ENCODE results near the gene GDF7.
A peak's percentile ranks its signal among the peaks of the same experiment; 100 is the strongest.

Gene GDF7

GRCh38 chr2:20629181-20629580 is 37.8 kb upstream of the GDF7 start:
- no peaks in the 10 kb centered on the region for H3K27me3 ChIP-seq (ENCODE audit: control insufficient read depth in 2 of 2, insufficient read depth in 2 of 2, low read length in 2 of 2)
- no peak overlapping the region for H3K4me3 ChIP-seq (ENCODE audit: low read length in 2 of 2)
- no peak overlapping the region for H3K9ac ChIP-seq (ENCODE audit: low read depth in 1 of 2, low read length in 2 of 2)
- H3K4me1 ChIP-seq (ENCODE audit: control insufficient read depth in 2 of 2, insufficient read depth in 2 of 2, low read length in 2 of 2), result peaks cover 7 to 15% of the 10 kb centered on the region in 2 donors
- no peak overlapping the region for H3K27ac ChIP-seq (ENCODE audit: low read depth in 2 of 2, low read length in 2 of 2)
- H3K36me3 ChIP-seq (ENCODE audit: control insufficient read depth in 2 of 2, insufficient read depth in 2 of 2, low read length in 2 of 2), result peaks cover 8 to 24% of the 10 kb centered on the region in 2 donors
- no peaks in the 10 kb centered on the region for H3K9me3 ChIP-seq (ENCODE audit: control insufficient read depth in 2 of 2, low read length in 2 of 2)

GRCh38 chr2:20629581-20630171 is 37.3 kb upstream of the GDF7 start:
- Histone ChIP-seq H3K9ac (ENCODE audit: low read depth in 1 of 2, low read length in 2 of 2) (no peak overlapping the region), H3K36me3 (ENCODE audit: control insufficient read depth in 2 of 2, insufficient read depth in 2 of 2, low read length in 2 of 2) (peaks cover 4 to 19% of the 10 kb centered on the region in 2 donors), H3K27ac (ENCODE audit: low read depth in 2 of 2, low read length in 2 of 2) (no peak overlapping the region), H3K4me3 (ENCODE audit: low read length in 2 of 2) (no peak overlapping the region), H3K27me3 (ENCODE audit: control insufficient read depth in 2 of 2, insufficient read depth in 2 of 2, low read length in 2 of 2) (no peaks in the 10 kb centered on the region), H3K9me3 (ENCODE audit: control insufficient read depth in 2 of 2, low read length in 2 of 2) (no peaks in the 10 kb centered on the region), H3K4me1 (ENCODE audit: control insufficient read depth in 2 of 2, insufficient read depth in 2 of 2, low read length in 2 of 2) (peaks cover 11 to 18% of the 10 kb centered on the region in 2 donors)

GRCh38 chr2:20630967-20631366 is 36.0 kb upstream of the GDF7 start:
- no peaks in the 10 kb centered on the region for H3K9me3 ChIP-seq (ENCODE audit: control insufficient read depth in 2 of 2, low read length in 2 of 2)
- H3K27me3 ChIP-seq (ENCODE audit: control insufficient read depth in 2 of 2, insufficient read depth in 2 of 2, low read length in 2 of 2), result no peaks in the 10 kb centered on the region
- no peak overlapping the region for H3K4me3 ChIP-seq (ENCODE audit: low read length in 2 of 2)
- peaks cover 4 to 20% of the 10 kb centered on the region in 2 donors for H3K36me3 ChIP-seq (ENCODE audit: control insufficient read depth in 2 of 2, insufficient read depth in 2 of 2, low read length in 2 of 2)
- no peak overlapping the region for H3K9ac ChIP-seq (ENCODE audit: low read depth in 1 of 2, low read length in 2 of 2)
- peaks cover 16 to 31% of the 10 kb centered on the region in 2 donors for H3K4me1 ChIP-seq (ENCODE audit: control insufficient read depth in 2 of 2, insufficient read depth in 2 of 2, low read length in 2 of 2)
- H3K27ac ChIP-seq (ENCODE audit: low read depth in 2 of 2, low read length in 2 of 2), result no peak overlapping the region

GRCh38 chr2:20631617-20632307 is 35.2 kb upstream of the GDF7 start:
- H3K9ac ChIP-seq (ENCODE audit: low read depth in 1 of 2, low read length in 2 of 2), result no peak overlapping the region
- no peaks in the 10 kb centered on the region for H3K9me3 ChIP-seq (ENCODE audit: control insufficient read depth in 2 of 2, low read length in 2 of 2)
- H3K27me3 ChIP-seq (ENCODE audit: control insufficient read depth in 2 of 2, insufficient read depth in 2 of 2, low read length in 2 of 2), result no peaks in the 10 kb centered on the region
- no peak overlapping the region for H3K4me3 ChIP-seq (ENCODE audit: low read length in 2 of 2)
- peaks cover 4 to 23% of the 10 kb centered on the region in 2 donors for H3K36me3 ChIP-seq (ENCODE audit: control insufficient read depth in 2 of 2, insufficient read depth in 2 of 2, low read length in 2 of 2)
- H3K27ac ChIP-seq (ENCODE audit: low read depth in 2 of 2, low read length in 2 of 2), result no peak overlapping the region
- peaks cover 18 to 31% of the 10 kb centered on the region in 2 donors for H3K4me1 ChIP-seq (ENCODE audit: control insufficient read depth in 2 of 2, insufficient read depth in 2 of 2, low read length in 2 of 2)

- no peaks in the 10 kb centered on the region for H3K9me3 ChIP-seq (ENCODE audit: control insufficient read depth in 2 of 2, low read length in 2 of 2)
- H3K36me3 ChIP-seq (ENCODE audit: control insufficient read depth in 2 of 2, insufficient read depth in 2 of 2, low read length in 2 of 2), result peaks cover 4 to 29% of the 10 kb centered on the region in 2 donors
- H3K27ac ChIP-seq (ENCODE audit: low read depth in 2 of 2, low read length in 2 of 2), result peak overlapping the region in 1 of 2 donors; percentile 87
- H3K27me3 ChIP-seq (ENCODE audit: control insufficient read depth in 2 of 2, insufficient read depth in 2 of 2, low read length in 2 of 2), result no peaks in the 10 kb centered on the region
- peak overlapping the region in 1 of 2 donors; percentile 73 for H3K9ac ChIP-seq (ENCODE audit: low read depth in 1 of 2, low read length in 2 of 2)
- no peak overlapping the region for H3K4me3 ChIP-seq (ENCODE audit: low read length in 2 of 2)
- peaks cover 18 to 31% of the 10 kb centered on the region in 2 donors for H3K4me1 ChIP-seq (ENCODE audit: control insufficient read depth in 2 of 2, insufficient read depth in 2 of 2, low read length in 2 of 2)
Observed at GRCh38 chr2:20632446-20632990, 34.4 kb upstream of the GDF7 start.

- Histone ChIP-seq H3K27ac (ENCODE audit: low read depth in 2 of 2, low read length in 2 of 2) (peak overlapping the region; percentile 87 to 91), H3K4me3 (ENCODE audit: low read length in 2 of 2) (no peak overlapping the region), H3K9ac (ENCODE audit: low read depth in 1 of 2, low read length in 2 of 2) (peak overlapping the region in 1 of 2 donors; percentile 73)
Observed at GRCh38 chr2:20633001-20633400, 33.9 kb upstream of the GDF7 start.

GRCh38 chr2:20633794-20634506 is 33.0 kb upstream of the GDF7 start:
- peak overlapping the region; percentile 87 to 91 for H3K27ac ChIP-seq (ENCODE audit: low read depth in 2 of 2, low read length in 2 of 2)
- peak overlapping the region; percentile 47 to 73 for H3K9ac ChIP-seq (ENCODE audit: low read depth in 1 of 2, low read length in 2 of 2)
- peaks cover 14 to 37% of the 10 kb centered on the region in 2 donors for H3K36me3 ChIP-seq (ENCODE audit: control insufficient read depth in 2 of 2, insufficient read depth in 2 of 2, low read length in 2 of 2)
- peak overlapping the region; percentile 38 to 56 for H3K4me3 ChIP-seq (ENCODE audit: low read length in 2 of 2)
- H3K9me3 ChIP-seq (ENCODE audit: control insufficient read depth in 2 of 2, low read length in 2 of 2), result no peaks in the 10 kb centered on the region
- H3K27me3 ChIP-seq (ENCODE audit: control insufficient read depth in 2 of 2, insufficient read depth in 2 of 2, low read length in 2 of 2), result no peaks in the 10 kb centered on the region
- H3K4me1 ChIP-seq (ENCODE audit: control insufficient read depth in 2 of 2, insufficient read depth in 2 of 2, low read length in 2 of 2), result peaks cover 18 to 31% of the 10 kb centered on the region in 2 donors

More at GRCh38 chr2:20633001-20633400, 33.9 kb upstream of the GDF7 start:
- no peaks in the 10 kb centered on the region for H3K27me3 ChIP-seq (ENCODE audit: control insufficient read depth in 2 of 2, insufficient read depth in 2 of 2, low read length in 2 of 2)
- H3K4me1 ChIP-seq (ENCODE audit: control insufficient read depth in 2 of 2, insufficient read depth in 2 of 2, low read length in 2 of 2), result peaks cover 18 to 31% of the 10 kb centered on the region in 2 donors
- no peaks in the 10 kb centered on the region for H3K9me3 ChIP-seq (ENCODE audit: control insufficient read depth in 2 of 2, low read length in 2 of 2)
- H3K36me3 ChIP-seq (ENCODE audit: control insufficient read depth in 2 of 2, insufficient read depth in 2 of 2, low read length in 2 of 2), result peaks cover 5 to 34% of the 10 kb centered on the region in 2 donors

GRCh38 chr2:20634507-20635112 is 32.3 kb upstream of the GDF7 start:
- Histone ChIP-seq H3K9me3 (ENCODE audit: control insufficient read depth in 2 of 2, low read length in 2 of 2) (no peaks in the 10 kb centered on the region), H3K4me3 (ENCODE audit: low read length in 2 of 2) (no peak overlapping the region), H3K27ac (ENCODE audit: low read depth in 2 of 2, low read length in 2 of 2) (peak overlapping the region; percentile 87 to 91), H3K27me3 (ENCODE audit: control insufficient read depth in 2 of 2, insufficient read depth in 2 of 2, low read length in 2 of 2) (no peaks in the 10 kb centered on the region), H3K9ac (ENCODE audit: low read depth in 1 of 2, low read length in 2 of 2) (peak overlapping the region; percentile 41 to 73), H3K4me1 (ENCODE audit: control insufficient read depth in 2 of 2, insufficient read depth in 2 of 2, low read length in 2 of 2) (peaks cover 18 to 31% of the 10 kb centered on the region in 2 donors), H3K36me3 (ENCODE audit: control insufficient read depth in 2 of 2, insufficient read depth in 2 of 2, low read length in 2 of 2) (peaks cover 11 to 34% of the 10 kb centered on the region in 2 donors)

- peaks cover 18 to 31% of the 10 kb centered on the region in 2 donors for H3K4me1 ChIP-seq (ENCODE audit: control insufficient read depth in 2 of 2, insufficient read depth in 2 of 2, low read length in 2 of 2)
Observed at GRCh38 chr2:20635113-20635510, 31.8 kb upstream of the GDF7 start.

More at GRCh38 chr2:20635113-20635510, 31.8 kb upstream of the GDF7 start:
- Histone ChIP-seq H3K9me3 (ENCODE audit: control insufficient read depth in 2 of 2, low read length in 2 of 2) (no peaks in the 10 kb centered on the region), H3K27ac (ENCODE audit: low read depth in 2 of 2, low read length in 2 of 2) (peak overlapping the region; percentile 87 to 91), H3K9ac (ENCODE audit: low read depth in 1 of 2, low read length in 2 of 2) (peak overlapping the region in 1 of 2 donors; percentile 73), H3K4me3 (ENCODE audit: low read length in 2 of 2) (no peak overlapping the region), H3K27me3 (ENCODE audit: control insufficient read depth in 2 of 2, insufficient read depth in 2 of 2, low read length in 2 of 2) (no peaks in the 10 kb centered on the region), H3K36me3 (ENCODE audit: control insufficient read depth in 2 of 2, insufficient read depth in 2 of 2, low read length in 2 of 2) (peaks cover 13 to 35% of the 10 kb centered on the region in 2 donors)

All from mucosa of rectum (tissue), 2 donors.